HepG2 (cell line): ENCODE data around the gene UBC. TPM values are rescaled to one million over a fixed set of nuclear protein-coding genes. Genes with fewer than 3 reads are reported as not detected.

Source experiments
- AGO2 ChIP-seq: fragments of 200-400 bp; formaldehyde crosslinking; optimal IDR thresholded peaks from 2 replicates; pipeline ENCODE3; 2017; ENCODE audit warnings: mild to moderate bottlenecking, low read depth, low read length, moderate library complexity
- ATF1 ChIP-seq: IDR thresholded peaks from 2 replicates; pipeline ENCODE4 v1.6.1; 2016; ENCODE audit warnings: mild to moderate bottlenecking, control low read depth
- BCL6 ChIP-seq: IDR thresholded peaks from 2 replicates; pipeline ENCODE4 v1.6.1; 2016; ENCODE audit warnings: missing genetic modification reagents, missing compliant biosample characterization
- CHCHD3 ChIP-seq: sonication (generic); formaldehyde crosslinking; IDR thresholded peaks from 2 replicates; pipeline ENCODE4 v1.8.0; 2022; ENCODE audit warnings: mild to moderate bottlenecking, missing genetic modification reagents, moderate library complexity
- EZH2 ChIP-seq: conservative IDR thresholded peaks from 2 replicates; pipeline ENCODE4 v1.6.1; 2012; ENCODE audit warnings: mild to moderate bottlenecking, low read depth, low read length, moderate library complexity
- HDAC1 ChIP-seq: sonication (generic); formaldehyde crosslinking; IDR thresholded peaks from 2 replicates; pipeline ENCODE4 v1.5.1; 2020; ENCODE audit warnings: mild to moderate bottlenecking, missing genetic modification reagents
- IKZF1 ChIP-seq: fragments of 450-650 bp; IDR thresholded peaks from 2 replicates; pipeline ENCODE4 v1.7.1; 2016
- KDM6A ChIP-seq: IDR thresholded peaks from 2 replicates; pipeline ENCODE4 v1.6.1; 2016; ENCODE audit warnings: low read depth
- PHB2 ChIP-seq: fragments of 450-650 bp; IDR thresholded peaks from 2 replicates; pipeline ENCODE4 v1.6.1; 2018; ENCODE audit not compliant: partially characterized antibody
- PTBP1 ChIP-seq: fragments of 200-400 bp; formaldehyde crosslinking; IDR thresholded peaks from 2 replicates; pipeline ENCODE4 v1.6.1; 2018; ENCODE audit warnings: low read length, low read depth; ENCODE audit not compliant: poor library complexity, severe bottlenecking
- RARA ChIP-seq: IDR thresholded peaks from 2 replicates; pipeline ENCODE4 v1.6.1; 2016; ENCODE audit warnings: missing genetic modification reagents, missing compliant biosample characterization
- SIN3B ChIP-seq: fragments of 150-350 bp; IDR thresholded peaks from 2 replicates; pipeline ENCODE4 v1.6.1; 2014; ENCODE audit warnings: low read length
- SMYD3 ChIP-seq: sonication (generic); formaldehyde crosslinking; IDR thresholded peaks from 2 replicates; pipeline ENCODE4 v1.8.1; 2023; ENCODE audit warnings: mild to moderate bottlenecking, missing genetic modification reagents
- TCF7L2 ChIP-seq: IDR thresholded peaks from 2 replicates; pipeline ENCODE4 v1.6.1; 2011; ENCODE audit warnings: mild to moderate bottlenecking, low read depth, low read length, moderate library complexity
- TGIF2 ChIP-seq: IDR thresholded peaks from 2 replicates; pipeline ENCODE4 v1.6.1; 2016; ENCODE audit warnings: control low read depth, missing compliant biosample characterization
- ZFP36L2 ChIP-seq: sonication (generic); formaldehyde crosslinking; IDR thresholded peaks from 2 replicates; pipeline ENCODE4 v1.4.0; 2020; ENCODE audit warnings: missing genetic modification reagents
- ZMYM3 ChIP-seq: sonication (generic); formaldehyde crosslinking; IDR thresholded peaks from 2 replicates; pipeline ENCODE4 v1.5.1; 2020; ENCODE audit warnings: mild to moderate bottlenecking, missing genetic modification reagents
- ZNF205 ChIP-seq: IDR thresholded peaks from 2 replicates; pipeline ENCODE4 v1.6.1; 2018; ENCODE audit warnings: missing biosample characterization, missing genetic modification reagents
- ZNF292 ChIP-seq: sonication (generic); formaldehyde crosslinking; IDR thresholded peaks from 2 replicates; pipeline ENCODE4 v1.8.1; 2022; ENCODE audit warnings: mild to moderate bottlenecking, low read depth, missing genetic modification reagents, borderline replicate concordance
- ZNF747 ChIP-seq: sonication (generic); formaldehyde crosslinking; IDR thresholded peaks from 2 replicates; pipeline ENCODE4 v1.8.1; 2023; ENCODE audit warnings: missing genetic modification reagents, mild to moderate bottlenecking, borderline replicate concordance
- polyA plus RNA-seq, 8 experiments: library from polyadenylated mRNA; depleted of rRNA in 3 of 8; stranded (reverse) in 7 of 8; unstranded in 1 of 8; fragments of >200 nt; fragmentation: Illumina TruSeq in 4 of 8; extraction: Trizol in 4 of 8; gene quantifications; 2 replicates each; pipeline versions ENCODE4 v1.2.1 to v1.2.3, GENCODE V29; 2011 to 2016; ENCODE audit warnings: low read depth in 4 of 8, missing spikeins in 1 of 8, mixed read lengths in 1 of 8; ENCODE audit not compliant: insufficient read depth in 1 of 8
- total RNA-seq, 5 experiments: library from RNA; depleted of rRNA; stranded (reverse); fragments of >200 nt; fragmentation: Illumina TruSeq; extraction: Trizol; gene quantifications; 2 replicates each; pipeline ENCODE4 v1.2.3, GENCODE V29; 2016; ENCODE audit warnings: low read depth in 1 of 5
- TF ChIP-seq, protein P1 (sequence below): sonication (generic); formaldehyde crosslinking; IDR thresholded peaks from 2 replicates; pipeline ENCODE4 v1.4.0; 2020; ENCODE audit warnings: missing genetic modification reagents
- TF ChIP-seq, protein P2 (sequence below): sonication (generic); formaldehyde crosslinking; IDR thresholded peaks from 2 replicates; pipeline ENCODE4 v1.9.0; 2021; ENCODE audit warnings: missing genetic modification reagents, borderline replicate concordance

The UBC gene
- total and polyA plus RNA-seq, 2 of the 13 experiments (the other 11 are each of a cell fraction or from before 2014, with no cell fraction given), result 805 to 1,432 TPM

DNA sequence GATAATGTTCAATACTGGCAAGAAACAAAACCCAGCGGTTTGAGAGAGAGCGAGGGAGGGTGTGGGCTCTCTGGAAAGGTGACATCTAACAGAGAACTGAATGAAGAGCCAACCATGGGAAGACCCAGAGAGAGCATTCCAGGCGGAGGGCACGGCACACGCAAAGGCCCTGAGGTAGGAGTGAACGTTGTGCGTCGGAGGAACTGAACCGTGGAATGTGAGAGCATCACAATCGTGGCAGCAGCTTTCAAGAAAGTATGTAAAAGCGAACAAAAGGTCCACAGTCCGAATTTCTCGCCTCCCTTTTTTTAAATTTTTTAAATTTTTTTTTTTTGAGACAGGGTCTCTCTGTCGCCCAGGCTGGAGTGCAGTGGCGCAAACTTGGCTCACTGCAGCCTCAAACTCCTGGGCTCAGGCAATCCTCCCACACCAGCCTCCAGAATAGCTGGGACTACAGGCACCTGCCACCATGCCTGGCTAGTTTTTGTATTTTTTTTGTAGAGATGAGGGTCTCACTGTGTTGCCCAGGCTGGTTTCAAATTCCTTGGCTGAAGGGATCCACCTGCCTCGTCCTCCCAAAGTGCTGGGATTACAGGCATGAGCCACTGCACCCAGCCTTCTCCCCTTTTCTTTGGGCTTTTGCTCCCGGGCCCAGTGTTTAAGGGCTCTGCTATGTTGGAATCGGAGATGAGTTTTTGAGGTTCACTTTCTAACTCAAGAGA, 35.5 kb downstream of the UBC start (continued):
- TF ChIP-seq ZNF292 (CRISPR knock-in tag) (0 out of 2 replicates have a peak, but pooled peaks have one; percentile 30), RARA (CRISPR knock-in tag) (no peak), ZNF747 (CRISPR knock-in tag) (no peak), SMYD3 (no peak), SIN3B (no peak), IKZF1 (no peak), TGIF2 (CRISPR knock-in tag) (no peak), ZMYM3 (peak; percentile 84), TCF7L2 (no peak), BCL6 (CRISPR knock-in tag) (no peak), ZFP36L2 (CRISPR knock-in tag) (no peak), ZNF205 (CRISPR knock-in tag) (no peak), PTBP1 (no peak), CHCHD3 (CRISPR knock-in tag) (no peak), EZH2 (no peak), KDM6A (CRISPR knock-in tag) (no peak), PHB2 (no peak), HDAC1 (peak; percentile 56; the same call in 1 of the 2 replicates), ATF1 (CRISPR knock-in tag) (no peak), AGO2 (no peak)
- TF ChIP-seq, protein P1, sequence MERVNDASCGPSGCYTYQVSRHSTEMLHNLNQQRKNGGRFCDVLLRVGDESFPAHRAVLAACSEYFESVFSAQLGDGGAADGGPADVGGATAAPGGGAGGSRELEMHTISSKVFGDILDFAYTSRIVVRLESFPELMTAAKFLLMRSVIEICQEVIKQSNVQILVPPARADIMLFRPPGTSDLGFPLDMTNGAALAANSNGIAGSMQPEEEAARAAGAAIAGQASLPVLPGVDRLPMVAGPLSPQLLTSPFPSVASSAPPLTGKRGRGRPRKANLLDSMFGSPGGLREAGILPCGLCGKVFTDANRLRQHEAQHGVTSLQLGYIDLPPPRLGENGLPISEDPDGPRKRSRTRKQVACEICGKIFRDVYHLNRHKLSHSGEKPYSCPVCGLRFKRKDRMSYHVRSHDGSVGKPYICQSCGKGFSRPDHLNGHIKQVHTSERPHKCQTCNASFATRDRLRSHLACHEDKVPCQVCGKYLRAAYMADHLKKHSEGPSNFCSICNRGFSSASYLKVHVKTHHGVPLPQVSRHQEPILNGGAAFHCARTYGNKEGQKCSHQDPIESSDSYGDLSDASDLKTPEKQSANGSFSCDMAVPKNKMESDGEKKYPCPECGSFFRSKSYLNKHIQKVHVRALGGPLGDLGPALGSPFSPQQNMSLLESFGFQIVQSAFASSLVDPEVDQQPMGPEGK (CRISPR knock-in tag), result 0 out of 2 replicates have a peak, but pooled peaks have one; percentile 2
- TF ChIP-seq, protein P2, sequence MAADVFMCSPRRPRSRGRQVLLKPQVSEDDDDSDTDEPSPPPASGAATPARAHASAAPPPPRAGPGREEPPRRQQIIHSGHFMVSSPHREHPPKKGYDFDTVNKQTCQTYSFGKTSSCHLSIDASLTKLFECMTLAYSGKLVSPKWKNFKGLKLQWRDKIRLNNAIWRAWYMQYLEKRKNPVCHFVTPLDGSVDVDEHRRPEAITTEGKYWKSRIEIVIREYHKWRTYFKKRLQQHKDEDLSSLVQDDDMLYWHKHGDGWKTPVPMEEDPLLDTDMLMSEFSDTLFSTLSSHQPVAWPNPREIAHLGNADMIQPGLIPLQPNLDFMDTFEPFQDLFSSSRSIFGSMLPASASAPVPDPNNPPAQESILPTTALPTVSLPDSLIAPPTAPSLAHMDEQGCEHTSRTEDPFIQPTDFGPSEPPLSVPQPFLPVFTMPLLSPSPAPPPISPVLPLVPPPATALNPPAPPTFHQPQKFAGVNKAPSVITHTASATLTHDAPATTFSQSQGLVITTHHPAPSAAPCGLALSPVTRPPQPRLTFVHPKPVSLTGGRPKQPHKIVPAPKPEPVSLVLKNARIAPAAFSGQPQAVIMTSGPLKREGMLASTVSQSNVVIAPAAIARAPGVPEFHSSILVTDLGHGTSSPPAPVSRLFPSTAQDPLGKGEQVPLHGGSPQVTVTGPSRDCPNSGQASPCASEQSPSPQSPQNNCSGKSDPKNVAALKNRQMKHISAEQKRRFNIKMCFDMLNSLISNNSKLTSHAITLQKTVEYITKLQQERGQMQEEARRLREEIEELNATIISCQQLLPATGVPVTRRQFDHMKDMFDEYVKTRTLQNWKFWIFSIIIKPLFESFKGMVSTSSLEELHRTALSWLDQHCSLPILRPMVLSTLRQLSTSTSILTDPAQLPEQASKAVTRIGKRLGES (CRISPR knock-in tag), result no peak
